ENCODE data around the gene CFAP46.
"Not testable (repeated sequence)": the region's sequence is repeated elsewhere in the genome, so short reads cannot be mapped to it uniquely, and the experiment has no call there.

The CFAP46 gene

GRCh38 chr10:132845041-132845551, 97.3 kb downstream of the CFAP46 start:
- DNase-seq (ENCODE audit: low read depth, low spot score): no peak

- no peak for DNase-seq (ENCODE audit: low read depth, low spot score)
Observed at GRCh38 chr10:132844069-132844809, 98.1 kb downstream of the CFAP46 start.

GRCh38 chr10:132843276-132843675, 99.1 kb downstream of the CFAP46 start:
- DNase-seq (ENCODE audit: low read depth, low spot score): not testable (repeated sequence)

GRCh38 chr10:132842397-132842796, 100.0 kb downstream of the CFAP46 start:
- DNase-seq (ENCODE audit: low read depth, low spot score): no peak

GRCh38 chr10:132841615-132841975, 100.8 kb downstream of the CFAP46 start:
- DNase-seq (ENCODE audit: low read depth, low spot score): no peak

GRCh38 chr10:132840698-132841614, 101.4 kb downstream of the CFAP46 start:
- DNase-seq (ENCODE audit: low read depth, low spot score): no peak

- no peak for DNase-seq (ENCODE audit: low read depth, low spot score)
Observed at GRCh38 chr10:132839061-132839460, 103.3 kb downstream of the CFAP46 start.

- no peak for DNase-seq (ENCODE audit: low read depth, low spot score)
Observed at GRCh38 chr10:132838346-132838970, 103.9 kb downstream of the CFAP46 start.

GRCh38 chr10:132837905-132838304, 104.5 kb downstream of the CFAP46 start:
- no peak for DNase-seq (ENCODE audit: low read depth, low spot score)

GRCh38 chr10:132836832-132837540, 105.4 kb downstream of the CFAP46 start:
- no peak for DNase-seq (ENCODE audit: low read depth, low spot score)

- DNase-seq (ENCODE audit: low read depth, low spot score): no peak
Observed at GRCh38 chr10:132836248-132836831, 106.0 kb downstream of the CFAP46 start.

GRCh38 chr10:132835848-132836233, 106.5 kb downstream of the CFAP46 start:
- DNase-seq (ENCODE audit: low read depth, low spot score): no peak

GRCh38 chr10:132834891-132835847, 107.2 kb downstream of the CFAP46 start:
- no peak for DNase-seq (ENCODE audit: low read depth, low spot score)

GRCh38 chr10:132834311-132834761, 108.0 kb downstream of the CFAP46 start:
- DNase-seq (ENCODE audit: low read depth, low spot score): no peak

- no peak for DNase-seq (ENCODE audit: low read depth, low spot score)
Observed at GRCh38 chr10:132833421-132834111, 108.8 kb downstream of the CFAP46 start.

GRCh38 chr10:132832186-132832969, 110.0 kb downstream of the CFAP46 start:
- no peak for DNase-seq (ENCODE audit: low read depth, low spot score)

GRCh38 chr10:132829403-132829802, 113.0 kb downstream of the CFAP46 start:
- DNase-seq (ENCODE audit: low read depth, low spot score): no peak

GRCh38 chr10:132828681-132829080, 113.7 kb downstream of the CFAP46 start:
- DNase-seq (ENCODE audit: low read depth, low spot score): no peak

Data from iPS DF 19.7 (cell line).